Suppressor macrophage (primary cell): ENCODE results near the gene LRRIQ3.

ENCODE experiments used
- DNase-seq, 4 experiments: peaks; one replicate each; pipeline ENCODE4 v3.0.0-alpha.2; 2020 to 2022

Gene LRRIQ3

DNA sequence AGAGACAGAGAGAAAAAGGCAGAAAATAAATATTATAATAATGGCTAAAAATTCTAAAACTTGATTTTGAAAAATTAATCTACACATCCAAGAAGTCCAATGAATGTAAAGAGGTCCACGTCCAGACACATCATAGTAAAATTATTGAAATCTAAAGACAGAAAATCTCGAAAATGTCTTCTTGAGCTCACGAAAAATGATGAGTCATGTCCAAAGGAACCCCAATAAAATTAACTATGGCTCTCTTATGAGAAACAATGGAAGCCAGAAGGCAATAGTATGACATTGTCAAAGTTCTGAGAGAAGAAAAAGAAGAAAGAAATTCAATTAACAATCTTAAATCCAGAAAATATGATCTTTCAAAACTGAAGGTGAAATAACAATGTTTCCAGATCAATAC, 84.6 kb downstream of the LRRIQ3 start:
- DNase-seq, result no peak

DNA sequence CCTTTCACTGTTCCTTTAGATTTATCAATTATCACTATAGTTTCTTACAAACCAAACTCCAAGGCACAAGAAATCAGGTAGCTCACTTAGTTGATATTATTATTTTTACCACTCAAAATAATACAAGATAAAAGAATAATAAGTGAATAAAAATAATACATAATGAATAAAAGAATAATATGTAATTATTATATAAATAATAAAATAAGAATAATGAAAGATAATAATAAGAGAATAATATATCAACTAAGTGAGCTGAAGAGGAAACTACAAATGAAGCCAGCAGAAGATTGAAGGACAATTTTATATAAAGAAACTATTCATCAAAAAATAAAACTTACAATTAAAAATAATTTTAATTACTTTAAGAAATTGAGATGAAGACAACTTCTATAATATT, 90.6 kb downstream of the LRRIQ3 start:
- no peak for DNase-seq

DNA sequence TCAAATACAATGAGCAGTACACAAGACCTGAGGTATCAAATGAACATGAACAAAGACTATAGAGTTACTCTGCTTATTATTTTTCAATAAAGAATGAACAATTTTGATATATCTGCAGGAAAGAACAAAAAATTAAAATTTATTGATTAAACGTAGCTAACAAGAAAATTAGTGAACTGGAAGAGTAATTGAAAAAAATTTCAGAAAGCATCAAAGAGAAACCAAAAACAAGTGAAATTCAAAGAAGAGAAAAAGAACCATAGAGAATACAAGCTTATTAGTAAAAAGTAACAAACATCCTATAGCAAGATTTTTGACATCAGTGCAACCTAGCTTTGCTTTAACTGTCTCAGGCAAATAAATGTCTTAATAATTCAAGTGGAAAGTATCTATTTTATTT, 106.6 kb downstream of the LRRIQ3 start:
- DNase-seq, result no peak

DNA sequence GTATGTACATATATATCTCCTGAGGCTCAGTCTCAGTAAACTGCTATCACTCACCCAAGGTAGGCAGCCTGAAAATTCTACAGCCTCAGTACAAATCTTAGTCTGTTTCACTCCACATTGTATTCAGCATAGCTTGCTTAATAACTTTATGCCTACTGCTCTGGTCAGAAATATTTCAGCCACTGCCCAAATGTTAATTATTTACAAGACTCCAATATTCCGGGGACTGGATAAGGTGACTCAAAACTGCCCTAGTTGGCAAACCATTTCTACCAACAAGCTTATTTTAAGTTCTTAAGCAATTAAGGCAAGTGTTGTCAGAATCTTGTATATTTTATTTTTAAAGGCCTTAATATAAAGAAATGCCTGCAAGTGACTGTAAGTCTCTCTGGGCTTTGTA, 114.8 kb downstream of the LRRIQ3 start:
- no peak for DNase-seq

DNA sequence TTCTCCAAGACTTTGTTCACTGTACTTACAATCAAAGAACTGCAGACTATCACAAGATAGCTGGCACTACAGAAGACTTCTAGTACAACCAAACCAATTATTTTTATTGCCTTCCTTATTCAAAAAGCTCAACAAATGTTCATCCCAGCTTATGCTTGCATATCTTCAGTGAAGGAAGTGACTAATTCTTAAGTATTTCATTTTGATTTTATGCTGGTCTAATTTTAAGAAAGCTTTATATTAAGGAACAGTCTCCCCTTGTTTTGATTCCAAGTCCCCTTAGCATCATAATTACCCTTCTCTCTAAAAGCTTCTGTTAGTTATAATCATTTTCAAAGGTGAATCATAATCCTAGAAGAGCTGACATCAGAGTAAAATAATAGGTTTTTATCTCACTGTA, 132.9 kb downstream of the LRRIQ3 start:
- no peak for DNase-seq

DNA sequence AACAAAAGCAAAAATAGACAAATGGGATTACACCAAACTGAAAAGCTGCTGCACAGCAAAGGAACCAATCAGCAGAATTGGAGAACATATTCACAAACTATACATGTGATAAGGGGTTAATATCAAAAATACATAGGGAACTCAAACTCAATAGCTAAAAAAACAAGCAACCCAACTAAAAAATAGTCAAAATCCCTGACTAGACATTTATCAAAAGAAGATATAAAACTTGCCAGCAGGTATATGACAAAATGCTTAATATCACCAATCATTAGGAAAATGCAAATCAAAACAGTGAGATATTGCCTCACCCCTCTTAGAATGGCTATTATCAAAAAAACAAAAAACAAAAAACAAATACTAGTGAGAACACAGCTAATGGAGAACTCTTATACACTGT, 140.3 kb downstream of the LRRIQ3 start:
- DNase-seq, result no peak

DNA sequence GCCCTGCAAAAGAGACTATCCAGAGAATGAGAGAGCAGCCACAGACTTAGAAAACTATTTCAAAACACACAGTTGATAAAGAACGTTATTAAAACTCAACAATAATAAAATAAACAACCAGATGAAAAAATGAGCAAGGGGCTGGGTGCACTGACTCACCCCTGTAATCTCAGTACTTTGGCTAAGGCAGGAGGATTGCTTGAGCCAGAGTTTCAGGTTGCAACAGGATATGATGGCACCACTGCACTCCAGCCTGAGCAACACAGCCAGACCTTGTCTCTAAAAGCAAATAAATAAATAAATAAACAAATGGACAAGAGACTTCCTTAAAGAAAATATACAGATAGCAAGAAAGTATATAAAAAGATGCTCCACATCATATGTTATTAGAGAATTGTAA, 144.6 kb downstream of the LRRIQ3 start:
- DNase-seq, result no peak

DNA sequence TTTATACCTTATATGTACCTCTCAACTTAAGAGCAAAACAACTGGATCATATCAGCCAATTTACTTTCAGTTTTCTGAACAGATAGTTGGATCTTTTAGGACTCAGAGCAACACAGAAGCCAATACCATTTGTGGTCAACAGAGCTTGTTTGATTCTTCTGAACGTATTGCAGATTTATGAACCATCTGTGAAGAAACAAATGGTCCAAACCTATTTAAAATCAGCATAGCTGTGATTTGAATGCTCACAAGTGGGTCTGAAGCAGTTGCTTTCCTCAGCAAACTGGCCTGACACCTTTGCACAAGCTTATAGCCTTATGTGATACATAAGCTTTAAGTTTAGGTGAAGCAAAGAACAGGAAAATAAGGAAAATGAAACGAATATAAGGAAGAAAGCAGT, 147.6 kb downstream of the LRRIQ3 start:
- DNase-seq, result no peak

DNA sequence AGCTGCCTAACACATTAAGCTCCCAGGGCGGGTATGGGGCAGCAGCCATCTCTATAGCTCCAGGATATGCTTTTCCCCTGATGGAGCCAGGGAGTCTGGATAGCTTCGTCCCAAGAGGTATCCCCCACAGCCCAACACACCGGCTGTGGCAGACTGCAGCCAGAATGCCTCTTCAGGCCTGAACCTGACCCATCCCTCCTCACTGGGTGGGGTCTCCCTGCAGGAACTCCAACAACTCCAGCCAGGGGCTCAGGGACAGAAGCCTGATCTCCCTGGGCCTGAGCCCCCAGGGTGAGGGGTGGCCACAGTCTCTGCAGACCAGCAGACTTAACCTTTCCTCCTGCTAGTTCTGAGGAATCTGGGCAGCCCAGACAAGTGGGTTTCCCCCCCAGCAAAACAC, 159.9 kb downstream of the LRRIQ3 start:
- no peak for DNase-seq

DNA sequence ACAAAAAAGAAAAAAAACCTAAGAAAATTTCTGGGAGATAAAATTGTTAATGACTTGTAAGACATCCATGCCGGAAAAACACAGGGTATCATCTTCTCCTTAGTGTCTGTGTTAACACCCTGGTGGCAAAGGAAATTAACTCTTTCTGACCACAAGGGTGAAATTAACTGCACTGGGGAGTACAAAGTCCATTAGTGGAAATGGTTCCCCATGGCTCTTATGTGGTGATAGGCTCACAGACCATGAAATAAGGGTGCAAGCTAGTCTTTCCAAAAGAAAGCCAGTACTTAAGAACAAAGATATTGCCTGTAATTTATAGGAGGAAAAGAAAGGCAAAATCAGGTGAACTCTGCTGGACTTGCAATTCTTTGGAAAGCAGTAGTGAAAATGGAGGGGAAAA, 185.4 kb downstream of the LRRIQ3 start:
- no peak for DNase-seq

DNA sequence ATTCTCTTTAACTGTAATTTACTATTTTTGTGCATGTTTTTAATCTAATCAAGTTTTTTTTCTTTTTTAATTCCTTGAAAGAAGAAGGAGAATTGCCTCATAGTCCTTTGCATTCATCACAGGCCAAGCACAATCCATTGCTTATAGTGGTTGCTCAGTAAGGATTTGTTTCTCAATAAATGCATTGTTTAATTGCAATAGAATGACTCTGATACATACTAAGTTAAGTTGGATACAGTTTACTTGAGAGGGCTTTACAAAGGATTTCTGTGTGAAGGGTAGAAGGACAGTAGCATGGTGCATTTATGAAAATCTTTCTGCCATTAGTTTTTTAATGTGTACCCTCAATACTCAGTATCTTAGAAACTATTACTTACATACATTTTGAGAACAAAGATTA, 186.2 kb downstream of the LRRIQ3 start:
- no peak for DNase-seq

DNA sequence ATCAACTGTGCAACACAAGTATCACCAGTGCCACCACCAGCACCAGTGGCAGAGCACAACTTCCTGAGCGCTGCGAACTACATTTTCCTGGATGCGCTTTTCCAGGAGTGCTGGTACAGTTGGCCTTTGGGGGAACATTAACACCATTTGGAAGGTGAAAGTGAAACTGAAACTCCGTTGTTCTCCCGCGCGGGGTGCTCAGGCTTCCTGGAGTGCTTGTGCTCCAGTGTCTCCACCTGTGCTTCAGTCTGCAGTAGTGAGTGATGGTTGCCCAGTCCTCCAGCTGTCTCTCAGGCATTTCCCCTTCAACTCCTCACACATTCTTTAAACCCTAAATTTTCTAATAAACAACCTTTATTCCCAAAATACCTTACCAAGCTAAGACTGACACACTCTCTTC, 187.8 kb downstream of the LRRIQ3 start:
- DNase-seq, result no peak

DNA sequence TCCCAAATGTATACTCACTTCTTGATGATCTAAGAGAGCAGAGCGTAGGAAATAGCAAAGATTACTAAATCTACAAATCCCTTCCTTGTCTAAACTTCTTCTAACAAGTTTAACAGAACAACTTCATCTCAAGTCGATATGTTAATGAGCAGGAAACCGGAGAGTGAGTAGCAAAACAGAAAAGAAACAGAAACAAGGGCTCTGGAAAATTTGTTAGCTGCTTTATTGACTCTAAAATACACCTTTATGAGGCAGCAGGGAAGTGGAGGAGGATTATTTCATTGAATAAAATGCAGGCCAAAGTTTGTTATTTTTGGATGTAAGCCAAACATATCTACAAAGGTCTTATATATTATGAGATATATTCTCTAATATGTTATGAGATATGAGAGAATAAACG, 192.4 kb downstream of the LRRIQ3 start:
- DNase-seq, result no peak

DNA sequence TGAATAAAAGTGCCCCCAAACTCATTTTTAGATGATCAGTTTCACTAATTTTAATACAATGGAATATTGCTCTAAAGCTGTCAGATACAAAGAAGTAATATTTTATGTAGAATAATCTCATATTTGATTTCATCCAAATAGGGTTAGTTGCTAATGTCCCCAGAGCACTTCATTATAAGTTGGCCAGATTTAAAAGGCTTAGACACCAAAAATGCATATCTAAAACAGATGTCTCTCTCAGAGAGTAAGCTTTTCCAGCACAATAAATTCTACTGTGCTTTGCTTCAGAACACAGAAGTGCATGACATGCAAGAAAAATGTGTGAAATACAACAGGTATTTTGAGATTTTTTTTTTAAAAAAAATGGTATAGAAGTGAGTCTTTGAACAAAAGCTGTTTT, 194.2 kb downstream of the LRRIQ3 start:
- DNase-seq, result no peak

DNA sequence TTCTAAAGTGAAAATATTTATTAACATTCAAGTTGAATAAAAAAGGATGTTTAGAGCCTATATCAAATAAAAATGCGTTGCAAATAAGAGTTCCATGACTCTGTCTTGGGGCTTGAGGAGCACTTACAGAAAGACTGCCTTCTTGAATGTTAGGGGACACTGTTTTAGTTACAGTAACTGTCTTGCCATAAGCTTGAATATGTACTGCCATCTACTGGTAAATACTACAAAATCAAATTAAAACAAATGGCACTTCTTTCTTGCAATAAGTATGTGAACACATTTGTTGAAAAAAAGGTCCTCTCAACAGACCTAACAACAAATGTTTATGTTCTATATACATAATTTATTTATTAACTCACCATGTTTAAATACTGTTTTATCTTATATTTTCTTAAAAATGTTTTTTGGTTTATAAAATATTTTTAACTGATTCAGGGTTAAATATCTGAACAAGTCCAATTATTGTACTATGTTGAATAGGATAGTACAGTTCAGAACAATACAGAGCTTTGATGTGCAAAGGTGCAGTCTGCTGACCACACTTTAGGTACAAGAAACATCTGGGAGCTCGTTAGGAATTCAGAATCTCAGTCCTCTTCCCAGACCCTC, 199.5 kb downstream of the LRRIQ3 start:
- DNase-seq, result peak in 2 of 4 experiments; percentile 34 to 35

DNA sequence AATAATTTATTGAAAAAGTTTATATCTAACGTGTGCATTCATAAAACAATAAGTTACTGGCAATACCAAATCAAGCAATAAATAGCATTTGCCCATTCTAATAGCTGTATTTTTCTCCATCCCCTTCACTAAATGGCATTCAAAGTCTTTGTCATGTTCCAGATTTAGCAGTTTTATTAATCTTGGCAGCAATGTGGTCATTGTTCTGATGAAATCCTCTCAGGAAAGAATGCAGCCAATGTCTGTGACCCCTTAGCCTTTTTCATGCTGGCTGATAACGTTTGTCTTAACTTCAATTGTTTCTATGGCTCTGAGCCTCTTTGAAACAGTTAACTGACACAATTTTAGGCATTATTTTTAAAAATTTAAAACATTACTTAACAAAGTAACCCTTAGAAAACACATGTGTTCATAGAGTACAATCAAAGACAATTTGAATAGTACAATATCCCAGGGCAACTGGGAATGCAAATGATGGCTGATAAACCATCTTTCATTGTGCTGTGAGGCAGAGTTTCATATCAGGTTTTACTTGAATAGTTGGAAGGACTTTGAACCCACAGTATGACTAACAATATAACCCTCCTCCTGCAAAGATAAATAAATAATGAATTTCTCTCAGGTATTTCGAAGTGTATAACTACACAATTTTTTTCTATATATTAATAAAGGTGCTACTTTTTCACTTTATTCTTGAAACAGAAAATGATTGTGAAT, 217.5 kb downstream of the LRRIQ3 start:
- DNase-seq, result no peak

DNA sequence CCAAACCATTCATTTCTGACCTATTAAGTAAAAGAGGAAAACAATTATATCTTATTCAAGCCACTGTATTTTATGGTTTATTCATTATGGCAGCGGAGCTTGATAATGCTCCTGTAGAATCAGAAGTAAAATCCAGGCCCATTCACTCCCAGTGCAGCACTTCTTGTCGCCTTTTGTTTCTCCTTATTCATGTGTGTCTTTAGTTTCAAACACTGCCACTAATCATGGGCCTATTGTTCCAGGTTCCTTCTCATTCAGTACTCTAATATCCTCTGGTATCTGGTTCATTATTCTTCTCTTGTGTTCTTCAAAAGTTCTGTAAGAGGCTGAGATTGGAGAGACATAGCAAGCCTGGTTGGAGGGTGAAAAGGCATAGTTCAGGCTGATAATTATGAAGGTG, 218.3 kb downstream of the LRRIQ3 start:
- DNase-seq, result no peak

DNA sequence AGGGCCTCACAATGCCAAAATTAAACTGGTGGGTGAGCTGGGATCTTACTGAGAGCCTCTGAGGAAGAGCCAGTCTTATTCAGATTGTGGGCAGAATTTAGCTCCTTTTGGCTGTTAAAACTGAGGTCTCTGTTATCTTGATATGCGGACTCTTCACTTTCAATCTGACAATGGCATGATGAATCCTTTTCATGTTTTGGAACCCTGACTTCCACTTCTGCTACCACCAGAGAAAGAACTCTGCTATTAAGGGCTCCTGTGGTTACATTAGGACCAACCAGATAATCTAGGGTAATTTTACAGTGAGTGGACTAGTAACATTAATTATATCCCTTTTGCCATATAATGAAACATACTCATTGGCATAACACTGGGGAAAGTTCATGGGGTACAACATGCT, 219.0 kb downstream of the LRRIQ3 start:
- no peak for DNase-seq
